GM19240 (cell line): ENCODE data around the gene EGLN2.
"Not testable (repeated sequence)": the region's sequence is repeated elsewhere in the genome, so short reads cannot be mapped to it uniquely, and the experiment has no call there.

Experiments used
- DNase-seq: peaks from one replicate; pipeline ENCODE4 v3.0.0; 2011; ENCODE audit warnings: low spot score; ENCODE audit not compliant: insufficient read length

EGLN2 gene

DNA sequence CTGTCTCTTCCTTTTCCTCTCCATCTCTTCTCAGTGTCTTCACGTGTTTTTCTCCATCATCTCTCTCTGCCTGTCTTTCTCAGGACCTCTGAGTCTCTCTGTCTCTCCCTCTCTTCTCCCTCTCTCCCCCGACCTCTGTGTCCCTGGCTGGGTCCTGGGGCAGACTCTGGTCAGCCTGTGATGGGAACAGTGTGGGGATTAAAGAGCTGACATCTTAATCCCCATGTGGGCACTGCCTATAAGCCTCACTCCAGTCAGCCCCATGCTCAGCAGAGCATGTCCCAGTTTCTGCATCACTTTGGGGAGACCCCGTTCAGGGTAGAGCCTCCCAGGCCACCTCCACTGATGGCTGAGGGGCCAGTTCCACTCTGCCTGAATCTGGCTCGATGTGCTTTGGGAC, 16.2 kb downstream of the EGLN2 start:
- no peak for DNase-seq

DNA sequence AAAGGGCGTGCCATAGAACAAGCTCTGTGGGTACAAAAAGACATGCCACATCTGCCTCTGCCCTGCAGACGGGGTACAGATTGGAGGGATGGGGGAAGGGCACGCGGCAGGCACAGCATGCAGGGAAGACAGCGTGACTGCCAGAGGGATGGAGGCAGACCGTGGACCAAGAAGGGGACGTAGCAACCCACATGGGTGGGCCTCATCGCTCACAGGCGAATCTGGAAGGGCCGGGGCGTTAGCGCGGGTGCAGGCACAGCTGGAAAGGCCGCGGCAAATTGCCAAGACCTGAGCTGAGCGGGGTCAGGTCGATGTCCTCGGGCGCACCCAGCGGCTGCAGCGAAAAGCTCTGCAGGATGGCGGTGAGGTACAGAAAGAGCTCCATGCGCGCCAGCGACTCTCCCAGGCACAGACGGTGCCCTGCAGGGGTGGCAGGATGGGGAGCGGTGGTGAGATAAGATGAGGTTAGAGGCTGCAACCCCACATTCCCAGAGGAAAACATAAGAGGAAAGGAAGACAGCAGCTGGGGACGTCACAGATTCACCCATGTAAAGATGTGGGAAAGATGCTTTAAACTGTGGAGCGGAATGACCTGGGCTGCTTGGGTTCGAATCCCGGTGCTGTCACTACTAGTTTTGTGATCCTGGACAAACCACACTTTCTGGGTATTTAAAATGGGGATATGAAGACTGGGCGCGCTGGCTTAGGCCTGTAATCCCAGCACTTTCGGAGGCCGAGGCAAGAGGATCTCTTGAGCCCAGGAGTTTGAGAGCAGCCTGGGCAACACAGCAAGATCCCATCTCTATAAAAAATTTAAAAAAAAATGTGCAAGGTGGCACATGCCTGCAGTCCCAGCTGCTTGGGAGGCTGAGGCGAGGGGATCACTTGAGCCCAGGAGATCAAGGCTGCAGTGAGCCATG, 19.7 kb downstream of the EGLN2 start:
- DNase-seq, result not testable (repeated sequence)

DNA sequence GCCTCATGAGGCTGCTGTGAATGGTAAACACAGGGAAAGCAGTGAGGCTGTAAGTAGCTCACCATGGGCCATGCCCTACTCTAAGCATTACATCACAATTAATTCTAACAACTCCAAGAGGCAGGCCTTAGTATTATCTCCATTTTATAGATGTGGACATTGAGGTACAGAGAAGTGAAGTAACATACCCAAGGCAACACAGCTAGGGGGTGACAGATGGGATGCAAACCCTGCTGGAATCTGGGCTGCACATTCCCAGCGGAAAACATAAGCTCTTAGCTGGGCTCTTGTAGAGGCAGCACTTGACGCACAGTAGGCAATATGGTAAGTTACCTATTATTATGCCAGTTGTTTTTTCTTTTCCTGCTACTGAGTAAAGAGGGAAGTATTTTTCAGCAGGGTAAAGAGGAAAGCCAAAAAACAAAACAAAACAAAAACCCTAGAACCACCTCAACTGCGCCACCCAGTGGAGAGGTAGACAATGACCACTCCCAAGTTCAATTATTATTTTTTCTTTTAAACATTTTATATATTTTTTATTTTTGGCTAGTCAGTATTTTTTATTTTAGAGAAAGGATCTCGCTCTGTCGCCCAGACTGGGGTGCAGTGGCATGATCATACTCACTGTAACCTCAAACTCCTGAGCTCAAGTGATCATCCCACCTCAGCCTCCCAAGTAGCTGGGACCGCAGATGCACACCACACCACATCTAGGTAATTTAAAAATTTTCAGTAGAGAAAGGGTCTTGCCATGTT, 20.7 kb downstream of the EGLN2 start:
- DNase-seq, result not testable (repeated sequence)

DNA sequence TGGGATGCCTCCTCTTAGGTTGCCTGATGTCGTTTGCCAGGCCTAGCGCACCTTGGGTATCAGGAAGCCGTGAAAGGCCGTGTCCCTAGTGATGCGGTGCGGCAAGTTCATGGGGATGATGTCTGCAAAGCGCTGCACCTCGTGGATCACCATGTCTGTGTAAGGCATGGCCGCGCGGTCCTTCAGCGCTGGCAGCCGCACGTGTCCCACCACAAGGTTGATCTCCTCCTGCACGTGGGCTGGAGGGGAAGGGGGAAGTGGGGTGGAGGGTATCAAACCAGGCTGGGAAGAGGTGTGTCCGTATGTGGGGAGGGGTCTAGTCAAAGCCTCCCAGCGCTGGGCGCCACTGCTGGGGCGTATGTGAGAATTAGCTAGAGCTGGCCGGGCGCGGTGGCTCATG, 23.2 kb downstream of the EGLN2 start:
- DNase-seq, result no peak

GRCh38 chr19:40822704-40823553, 23.9 kb downstream of the EGLN2 start:
- DNase-seq, result not testable (repeated sequence)

GRCh38 chr19:40824916-40825315, 25.9 kb downstream of the EGLN2 start:
- DNase-seq, result not testable (repeated sequence)

DNA sequence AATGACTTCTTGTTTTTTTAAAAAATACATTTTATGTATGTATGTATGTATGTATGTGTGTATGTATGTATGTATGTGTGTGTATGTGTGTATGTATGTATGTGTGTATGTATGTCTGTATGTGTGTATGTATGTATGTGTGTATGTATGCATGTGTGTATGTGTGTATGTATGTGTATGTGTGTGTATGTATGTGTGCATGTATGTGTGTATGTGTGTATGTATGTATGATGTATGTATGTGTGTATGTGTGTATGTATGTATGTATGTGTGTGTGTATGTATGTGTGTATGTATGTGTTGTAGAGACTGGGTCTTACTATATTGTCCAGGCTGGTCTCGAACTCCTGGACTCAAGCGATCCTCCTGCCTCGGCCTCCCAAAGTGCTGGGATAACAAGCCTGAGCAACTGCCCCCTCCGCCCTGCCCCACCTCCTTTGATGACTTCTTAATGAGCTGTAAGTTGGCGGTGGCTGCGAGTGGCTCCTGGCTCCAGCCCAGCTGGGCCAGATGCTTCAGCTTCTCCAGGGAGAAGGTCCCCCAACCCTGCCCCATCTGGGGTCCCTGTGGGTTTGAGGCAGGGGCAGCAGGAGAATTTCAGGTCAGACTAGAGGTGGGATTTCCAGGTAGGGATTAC, 26.6 kb downstream of the EGLN2 start:
- not testable (repeated sequence) for DNase-seq

DNA sequence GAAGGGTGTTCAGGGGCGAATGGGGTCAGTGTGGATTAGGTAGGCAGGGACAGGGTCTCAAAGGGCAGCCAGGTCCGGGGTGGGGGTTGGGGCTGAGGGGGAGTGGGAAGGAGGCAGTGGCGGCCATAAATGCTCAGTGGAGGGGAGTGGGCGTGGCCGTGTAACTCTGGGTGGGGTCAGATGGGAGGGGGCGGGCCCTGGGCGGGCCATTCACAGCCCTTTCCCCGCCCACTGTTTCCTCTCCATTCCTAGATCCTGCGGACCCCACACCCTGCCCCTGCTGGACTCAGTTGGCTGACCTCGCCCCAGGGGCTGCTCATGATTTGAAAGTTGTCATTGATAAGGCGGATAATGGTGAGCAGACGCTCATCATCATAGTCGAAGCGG, 27.3 kb downstream of the EGLN2 start:
- DNase-seq, result not testable (repeated sequence)

- not testable (repeated sequence) for DNase-seq
These were observed 27.9 kb downstream of the EGLN2 start for GRCh38 chr19:40826699-40827385.

GRCh38 chr19:40827386-40828247, 28.6 kb downstream of the EGLN2 start:
- DNase-seq, result no peak

- no peak for DNase-seq
These were observed 30.2 kb downstream of the EGLN2 start for GRCh38 chr19:40829205-40829604.

GRCh38 chr19:40830741-40831140, 31.8 kb downstream of the EGLN2 start:
- not testable (repeated sequence) for DNase-seq

GRCh38 chr19:40831502-40832430, 32.8 kb downstream of the EGLN2 start:
- no peak for DNase-seq

DNA sequence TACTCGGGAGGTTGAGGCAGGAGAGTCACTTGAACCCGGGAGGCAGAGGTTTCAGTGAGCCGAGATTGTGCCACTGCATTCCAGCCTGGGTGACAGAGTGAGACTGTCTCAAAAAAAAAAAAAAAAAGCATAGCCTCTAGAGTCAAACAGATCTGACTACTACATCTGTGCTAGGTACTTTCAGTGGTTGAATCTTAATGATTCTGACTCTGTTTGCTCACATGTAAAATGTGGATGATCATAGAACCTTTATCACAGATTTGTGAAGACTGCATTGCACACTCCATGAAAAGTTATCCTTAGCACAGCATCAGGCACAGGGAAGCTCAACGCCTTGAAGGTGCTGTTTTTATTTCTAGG, 33.4 kb downstream of the EGLN2 start:
- DNase-seq, result not testable (repeated sequence)

- DNase-seq, result not testable (repeated sequence)
These were observed 34.9 kb downstream of the EGLN2 start for GRCh38 chr19:40833728-40834533.

DNA sequence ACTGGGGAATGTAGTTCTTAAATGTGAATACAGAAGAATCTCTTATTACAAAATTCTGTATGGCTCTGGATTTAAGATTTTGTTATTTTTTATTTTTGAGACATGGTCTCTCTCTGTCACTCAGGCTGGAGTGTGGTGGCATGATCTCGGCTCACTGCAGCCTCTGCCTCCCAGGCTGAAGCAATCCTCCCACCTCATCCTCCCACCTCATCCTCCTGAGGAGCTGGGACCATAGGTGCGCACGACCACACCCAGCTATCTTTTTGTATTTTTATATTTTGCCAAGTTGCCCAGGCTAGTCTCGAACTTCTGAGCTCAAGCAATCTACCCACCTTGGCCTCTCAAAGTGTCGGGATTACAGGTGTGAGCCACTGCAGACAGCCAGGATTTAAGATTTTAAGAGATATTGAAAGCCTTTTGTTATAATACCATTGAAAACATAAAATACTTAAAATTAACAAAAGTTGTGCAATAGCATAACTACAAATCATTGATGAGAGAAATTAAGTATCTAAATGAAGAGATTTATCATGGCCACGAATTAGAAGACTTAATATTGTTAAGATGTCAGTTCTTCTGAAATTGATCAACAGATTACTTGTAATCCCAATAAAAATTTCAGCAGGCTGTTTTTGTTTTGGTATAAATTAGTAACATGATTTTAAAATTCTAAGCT, 37.9 kb downstream of the EGLN2 start:
- no peak for DNase-seq

DNA sequence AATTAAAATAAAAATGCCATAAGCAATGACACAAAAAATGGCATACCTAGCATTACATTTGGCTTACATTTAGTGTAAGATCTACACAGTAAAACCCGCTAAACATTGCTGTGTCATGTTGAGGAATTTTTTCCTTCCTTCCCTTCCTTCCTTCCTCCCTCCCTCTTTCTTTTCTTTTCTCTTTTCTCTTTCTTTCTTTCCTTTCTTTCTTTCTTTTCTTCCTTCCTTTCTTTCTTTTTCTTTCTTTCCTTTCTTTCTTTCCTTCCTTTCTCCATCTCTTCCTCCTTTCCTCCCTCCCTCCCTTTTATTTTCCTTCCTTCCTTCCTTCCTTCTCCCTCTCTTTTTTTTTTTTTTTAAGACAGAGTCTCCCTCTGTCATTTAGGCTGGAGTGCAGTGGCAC, 39.5 kb downstream of the EGLN2 start:
- not testable (repeated sequence) for DNase-seq
